Loucy (cell line): Measurements from ENCODE around the gene PIP5K1C.

Source experiments
- H2AFZ ChIP-seq: fragments of 200-600 bp; sonication (generic); 2 replicates; pipeline ENCODE4 v1.6.0; 2016; ENCODE audit warnings: antibody characterized with exemption, mild to moderate bottlenecking, low read length, moderate library complexity
- H3F3A ChIP-seq: fragments of 200-600 bp; 2 replicates; pipeline ENCODE4 v1.6.0; 2016; ENCODE audit warnings: antibody characterized with exemption, low read depth, mild to moderate bottlenecking
- H3K27me3 ChIP-seq: fragments of 200-600 bp; sonication (generic); 2 replicates; pipeline ENCODE4 v1.6.1; 2014; ENCODE audit warnings: low read length, mild to moderate bottlenecking; ENCODE audit not compliant: insufficient read depth, poor library complexity, severe bottlenecking
- H3K36me3 ChIP-seq: fragments of 200-600 bp; sonication (generic); 2 replicates; pipeline ENCODE4 v1.6.1; 2016; ENCODE audit warnings: low read length; ENCODE audit not compliant: insufficient read depth
- H3K4me1 ChIP-seq: fragments of 200-600 bp; sonication (generic); 2 replicates; pipeline ENCODE4 v1.5.1; 2014; ENCODE audit warnings: low read length, mild to moderate bottlenecking; ENCODE audit not compliant: insufficient read depth, poor library complexity, severe bottlenecking
- H3K4me2 ChIP-seq: fragments of 200-600 bp; sonication (generic); 2 replicates; pipeline ENCODE4 v1.6.0; 2014; ENCODE audit warnings: antibody characterized with exemption, low read length, low read depth, mild to moderate bottlenecking; ENCODE audit not compliant: poor library complexity, severe bottlenecking
- H3K4me3 ChIP-seq: fragments of 200-600 bp; sonication (generic); 2 replicates; pipeline ENCODE4 v1.5.1; 2014; ENCODE audit warnings: low read length, mild to moderate bottlenecking, mixed read lengths; ENCODE audit not compliant: poor library complexity, severe bottlenecking
- H3K79me2 ChIP-seq: fragments of 200-600 bp; sonication (generic); 2 replicates; pipeline ENCODE4 v1.6.1; 2014; ENCODE audit warnings: low read length; ENCODE audit not compliant: insufficient read depth
- H3K9ac ChIP-seq: fragments of 200-600 bp; sonication (generic); 2 replicates; pipeline ENCODE4 v1.6.0; 2014; ENCODE audit warnings: mild to moderate bottlenecking, low read depth, low read length, moderate library complexity; ENCODE audit not compliant: poor library complexity, severe bottlenecking
- H3K9me2 ChIP-seq: fragments of 200-600 bp; sonication (generic); replicated peaks from 2 replicates; pipeline ENCODE4 v1.6.1; 2016; ENCODE audit warnings: low read depth, low read length, mixed read lengths
- H3K9me3 ChIP-seq: fragments of 200-600 bp; sonication (generic); 2 replicates; pipeline ENCODE4 v1.6.1; 2014; ENCODE audit warnings: mild to moderate bottlenecking, antibody characterized with exemption, low read length, low read depth; ENCODE audit not compliant: insufficient read depth
- H4K20me1 ChIP-seq: fragments of 200-600 bp; sonication (generic); 2 replicates; pipeline ENCODE4 v1.6.0; 2014; ENCODE audit warnings: antibody characterized with exemption, low read length, mild to moderate bottlenecking; ENCODE audit not compliant: insufficient read depth, poor library complexity, severe bottlenecking
- CTCF ChIP-seq: fragments of 200-600 bp; sonication (generic); conservative IDR thresholded peaks from 2 replicates; pipeline ENCODE4 v1.5.1; 2014; ENCODE audit warnings: mild to moderate bottlenecking, antibody characterized with exemption, low read length
- EZH2phosphoT487 ChIP-seq: fragments of 200-600 bp; IDR thresholded peaks from 2 replicates; pipeline ENCODE4 v1.6.1; 2018; ENCODE audit warnings: antibody characterized with exemption, mild to moderate bottlenecking, moderate library complexity, borderline replicate concordance

PIP5K1C gene

GRCh38 chr19:3732108-3732507, 31.8 kb upstream of the PIP5K1C start:
- Histone ChIP-seq H4K20me1 (no peaks in the 10 kb centered on the region), H3K4me2 (no peak overlapping the region), H3K9ac (no peak overlapping the region), H3F3A (no peaks in the 10 kb centered on the region), H3K4me3 (no peak overlapping the region), H3K27me3 (no peaks in the 10 kb centered on the region), H3K4me1 (no peaks in the 10 kb centered on the region), H3K9me3 (no peaks in the 10 kb centered on the region), H3K9me2 (no peaks in the 10 kb centered on the region), H3K79me2 (no peaks in the 10 kb centered on the region), H3K36me3 (no peaks in the 10 kb centered on the region), H2AFZ (no peak overlapping the region)
- TF ChIP-seq EZH2phosphoT487 (no peak), CTCF (no peak)

GRCh38 chr19:3730457-3730958, 30.2 kb upstream of the PIP5K1C start:
- H4K20me1 ChIP-seq = no peaks in the 10 kb centered on the region
- H3K4me3 ChIP-seq = no peak overlapping the region
- no peaks in the 10 kb centered on the region for H3F3A ChIP-seq
- no peaks in the 10 kb centered on the region for H3K9me2 ChIP-seq
- no peak overlapping the region for H3K9ac ChIP-seq
- no peak overlapping the region for H3K4me2 ChIP-seq
- TF ChIP-seq CTCF (no peak), EZH2phosphoT487 (no peak)
- no peaks in the 10 kb centered on the region for H3K4me1 ChIP-seq
- H3K79me2 ChIP-seq = no peaks in the 10 kb centered on the region
- no peak overlapping the region for H2AFZ ChIP-seq
- H3K36me3 ChIP-seq = no peaks in the 10 kb centered on the region
- no peaks in the 10 kb centered on the region for H3K9me3 ChIP-seq
- H3K27me3 ChIP-seq = no peaks in the 10 kb centered on the region

DNA sequence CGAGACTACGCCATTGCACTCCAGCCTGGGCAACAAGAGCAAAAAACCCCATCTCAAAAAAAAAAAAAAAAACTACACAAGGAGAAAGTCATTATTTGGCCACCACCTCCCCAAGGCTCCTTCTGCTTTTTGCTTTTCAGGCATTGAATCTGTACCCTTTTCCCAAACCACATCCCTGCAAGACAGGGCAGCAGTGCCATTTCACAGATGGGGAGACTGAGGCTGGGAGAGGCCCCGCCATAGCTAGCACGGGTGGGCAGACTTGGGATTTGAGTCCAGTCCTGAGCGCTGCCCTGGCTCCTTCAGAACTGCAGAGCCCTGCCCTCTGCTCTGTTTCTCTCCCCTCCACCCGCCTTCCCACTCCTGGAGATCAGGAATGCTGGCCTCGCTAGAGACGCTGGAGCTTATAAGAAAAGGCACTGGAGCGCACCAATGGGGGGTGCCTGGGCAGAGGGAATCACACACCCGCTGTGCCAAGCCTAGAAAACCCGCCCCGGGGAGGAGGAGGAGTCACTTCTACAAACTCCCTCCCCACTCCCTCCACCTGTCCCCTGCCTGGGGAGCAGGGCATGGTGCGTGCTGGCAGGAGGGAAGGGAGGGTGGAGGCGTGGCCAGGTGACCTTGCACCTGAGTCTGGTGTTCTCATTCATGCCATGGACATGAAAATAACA, 25.5 kb upstream of the PIP5K1C start:
- no peaks in the 10 kb centered on the region for H3F3A ChIP-seq
- no peaks in the 10 kb centered on the region for H3K36me3 ChIP-seq
- TF ChIP-seq EZH2phosphoT487 (no peak), CTCF (no peak)
- no peak overlapping the region for H3K4me3 ChIP-seq
- H3K9me3 ChIP-seq = no peaks in the 10 kb centered on the region
- H4K20me1 ChIP-seq = no peaks in the 10 kb centered on the region
- H3K79me2 ChIP-seq = no peaks in the 10 kb centered on the region
- no peak overlapping the region for H3K4me2 ChIP-seq
- H3K27me3 ChIP-seq = no peaks in the 10 kb centered on the region
- peaks cover 9% of the 10 kb centered on the region for H3K4me1 ChIP-seq
- H2AFZ ChIP-seq = no peak overlapping the region
- no peak overlapping the region for H3K9ac ChIP-seq
- H3K9me2 ChIP-seq = no peaks in the 10 kb centered on the region
